ENCODE results near the gene SUPT4H1. TPM values are rescaled to one million over a fixed set of nuclear protein-coding genes. Genes with fewer than 3 reads are reported as not detected.

The SUPT4H1 gene
- polyA plus RNA-seq, 3 donors = 30.6 to 91.4 (median 67.8) TPM

DNA sequence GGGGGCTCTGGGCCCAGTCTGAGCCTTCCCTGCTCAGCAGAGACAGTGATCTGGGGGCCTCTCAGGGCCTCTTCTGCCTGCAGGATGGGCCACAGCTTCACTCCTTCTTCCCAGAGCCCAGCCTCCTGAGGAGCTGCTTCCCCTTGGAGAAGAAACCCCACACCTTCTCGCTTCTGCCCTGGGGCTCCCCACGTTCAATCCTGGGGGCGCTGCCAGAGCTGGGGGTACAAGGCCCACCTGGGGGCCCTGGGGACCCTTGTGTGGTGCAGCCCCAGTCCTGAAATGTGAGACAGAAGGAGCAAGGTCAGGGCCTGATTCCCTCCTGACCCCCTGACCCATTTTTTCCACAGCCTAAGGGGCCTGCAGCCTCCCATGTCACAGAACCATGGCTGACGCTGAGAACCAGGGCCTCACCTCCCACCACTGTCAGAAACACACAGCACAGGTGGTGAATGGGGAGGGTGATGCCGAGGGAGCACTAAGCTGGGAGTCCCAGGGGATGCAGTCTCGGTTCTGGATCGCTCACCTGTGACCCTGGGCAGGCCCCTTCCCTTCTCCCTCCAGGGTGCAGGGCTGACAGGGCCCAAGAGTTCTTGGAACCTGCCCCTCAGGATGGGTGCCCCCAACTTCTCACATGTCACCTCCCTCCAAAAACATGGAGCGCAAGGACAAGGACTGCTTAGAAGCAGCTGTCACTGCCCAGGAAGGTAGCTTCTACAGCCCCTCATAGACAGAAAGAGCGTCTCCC, 49.7 kb downstream of the SUPT4H1 start:
- 84 to 92% (median 88%) methylated on average over 9 of the region's 9 CpGs for WGBS, 3 donors
- H3K27ac ChIP-seq (ENCODE audit: low read depth, low read length) = no peak overlapping the region

DNA sequence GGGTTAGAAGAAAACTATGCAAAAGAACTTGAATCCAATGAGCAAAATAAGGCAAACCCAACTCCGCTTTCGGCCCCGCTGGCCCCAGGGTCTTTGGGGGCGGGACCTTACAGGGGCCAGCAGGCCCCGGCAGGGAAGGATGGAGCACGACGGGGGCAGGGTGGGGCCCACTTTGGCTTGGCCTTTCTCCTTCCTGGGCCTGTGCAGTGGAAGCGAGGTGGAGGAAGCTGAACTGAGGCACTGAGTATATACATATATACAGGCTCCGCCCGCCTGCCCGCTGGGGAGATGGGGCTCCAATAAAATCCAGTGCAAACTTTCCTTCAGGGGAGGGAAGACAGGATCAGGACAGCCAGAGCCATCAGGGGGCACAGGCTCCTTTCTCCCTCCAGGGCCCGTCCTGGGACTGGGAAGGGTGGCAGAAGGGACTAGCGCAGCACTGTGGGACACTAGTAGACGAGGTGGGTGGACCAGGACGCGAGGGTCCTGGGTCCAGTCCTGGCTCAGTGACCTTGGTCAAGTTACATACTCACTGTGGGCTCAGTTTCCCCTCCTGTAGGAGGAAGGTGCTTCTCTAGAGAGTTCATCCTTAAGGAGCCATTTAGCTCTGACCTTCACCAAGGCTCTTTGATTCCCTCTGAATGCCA, 50.4 kb downstream of the SUPT4H1 start:
- H3K27ac ChIP-seq (ENCODE audit: low read depth, low read length) = no peak overlapping the region
- WGBS, 3 donors = 78 to 81% (median 80%) methylated on average over 14 to 16 of the region's 16 CpGs

DNA sequence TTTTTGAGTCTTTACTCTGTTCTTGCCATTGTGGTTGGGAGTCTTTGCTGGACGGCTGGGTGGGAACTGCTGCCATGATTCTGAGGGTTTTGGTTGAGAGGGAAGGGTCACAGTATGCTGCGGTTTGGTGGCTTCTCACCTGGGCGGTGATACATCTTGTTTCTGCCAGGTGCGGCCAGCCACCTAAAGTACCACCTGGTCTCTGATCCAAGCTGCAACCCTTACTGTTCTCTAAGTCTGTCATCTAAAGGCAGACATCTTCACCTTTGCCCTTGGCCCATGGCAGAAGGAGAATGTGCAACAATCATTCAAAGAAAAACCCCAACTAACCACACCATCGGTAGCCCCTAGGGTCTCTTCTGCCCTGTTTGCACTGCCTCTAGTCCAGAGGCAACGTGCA, 51.7 kb downstream of the SUPT4H1 start:
- WGBS, 3 donors = 86% methylated on average over 6 of the region's 6 CpGs
- no peak overlapping the region for H3K27ac ChIP-seq (ENCODE audit: low read depth, low read length)

Other genes starting within 250 kb of the SUPT4H1 start
- under 1 TPM in 2 of 3 donors, not detected in 1; 0.01 to 0.11 TPM for gene OR4D1, start 203.8 kb downstream of the SUPT4H1 start, polyA plus RNA-seq
- gene OR4D2, start 185.2 kb downstream of the SUPT4H1 start, polyA plus RNA-seq = not detected
- gene EPX, start 159.5 kb downstream of the SUPT4H1 start, polyA plus RNA-seq = not detected
- gene MKS1, start 132.9 kb downstream of the SUPT4H1 start, polyA plus RNA-seq = 1 to 10 TPM; 7.0 to 8.9 (median 8.2) TPM
- gene LPO, start 113.6 kb downstream of the SUPT4H1 start, polyA plus RNA-seq = 1 to 10 TPM in 1 of 3 donors, under 1 TPM in 1, not detected in 1; 0.07 to 1.3 TPM
- 1 to 10 TPM in 1 of 3 donors, under 1 TPM in 2; 0.15 to 1.0 (median 0.34) TPM for gene MPO, start 71.3 kb downstream of the SUPT4H1 start, polyA plus RNA-seq
- gene TSPOAP1, start 23.4 kb downstream of the SUPT4H1 start, polyA plus RNA-seq = 10 to 100 TPM in 1 of 3 donors, 1 to 10 TPM in 2; 4.4 to 11.9 (median 5.3) TPM
- 1 to 10 TPM in 1 of 3 donors, under 1 TPM in 1, not detected in 1; 0.16 to 4.8 TPM for gene RNF43, start 65.3 kb upstream of the SUPT4H1 start, polyA plus RNA-seq
- under 1 TPM; 0.01 to 0.11 (median 0.02) TPM for gene HSF5, start 136.2 kb upstream of the SUPT4H1 start, polyA plus RNA-seq
- 1 to 10 TPM; 8.1 to 9.4 (median 8.4) TPM for gene MTMR4, start 162.4 kb upstream of the SUPT4H1 start, polyA plus RNA-seq